Breast epithelium (tissue), 4 donors: ENCODE measurements around the gene CNDP1. TPM values are rescaled to one million over a fixed set of nuclear protein-coding genes. Genes with fewer than 3 reads are reported as not detected.

ENCODE experiments used
- DNase-seq, 2 donors: peaks; one replicate each; pipeline ENCODE4 v3.0.0-alpha.2; 2019; ENCODE audit warnings: low spot score in 2 of 2
- H3K27ac ChIP-seq, 2 donors: fragments of 200-600 bp; sonication (generic) in 1 of 2; one replicate each; pipeline ENCODE4 v1.5.1; 2016 to 2019; ENCODE audit warnings: mild to moderate bottlenecking in 1 of 2
- H3K27me3 ChIP-seq, 2 donors: fragments of 200-600 bp; sonication (generic) in 1 of 2; one replicate each; pipeline versions ENCODE4 v1.5.1 to v1.6.0; 2017 to 2019; ENCODE audit warnings: control low read depth in 1 of 2, mild to moderate bottlenecking in 1 of 2
- H3K36me3 ChIP-seq: fragments of 200-600 bp; one replicate; pipeline ENCODE4 v1.5.1; 2019
- H3K4me1 ChIP-seq, 2 donors: fragments of 200-600 bp; sonication (generic); one replicate each; pipeline ENCODE4 v1.5.1; 2016 to 2019; ENCODE audit warnings: control low read depth in 1 of 2
- H3K4me3 ChIP-seq, 3 donors: fragments of 200-600 bp; sonication (generic); 1 replicate in 2 of 3; 2 replicates in 1 of 3; pipeline ENCODE4 v1.5.1; 2016 to 2019; ENCODE audit warnings: mild to moderate bottlenecking in 3 of 3, moderate library complexity in 2 of 3
- H3K9me3 ChIP-seq, 2 donors: fragments of 200-600 bp; sonication (generic) in 1 of 2; one replicate each; pipeline ENCODE4 v1.5.1; 2016 to 2019; ENCODE audit warnings: control low read depth in 1 of 2
- CTCF ChIP-seq, 3 donors: fragments of 450-650 bp; IDR thresholded peaks; one replicate each; pipeline ENCODE4 v1.5.1; 2016 to 2017; ENCODE audit warnings: antibody characterized with exemption in 3 of 3, mild to moderate bottlenecking in 3 of 3, moderate library complexity in 3 of 3
- POLR2A ChIP-seq: fragments of 450-650 bp; IDR thresholded peaks from one replicate; pipeline ENCODE4 v1.6.1; 2016; ENCODE audit warnings: antibody characterized with exemption, mild to moderate bottlenecking, moderate library complexity
- POLR2AphosphoS5 ChIP-seq, 3 donors: sonication (generic); formaldehyde crosslinking; IDR thresholded peaks; one replicate each; pipeline ENCODE4 v1.6.1; 2017; ENCODE audit warnings: antibody characterized with exemption in 3 of 3
- intact Hi-C: fragments of 100-400 bp; cut with DNase I; formaldehyde crosslinking; loops from one replicate; pipeline ENCODE4 v1.15.1; 2023; ENCODE audit warnings: low total_unique reads
- total RNA-seq, 3 donors: library from RNA; depleted of rRNA; stranded (reverse); fragments of >200 nt; gene quantifications; one replicate each; pipeline ENCODE4 v1.1.0, GENCODE V29; 2016

The CNDP1 gene
- total RNA-seq, 3 donors from 2014 or later: 0.33 TPM; not detected in 2

- TF ChIP-seq POLR2AphosphoS5 (IDR thresholded peaks at IDR 0.05): no peak
- no peak for TF ChIP-seq POLR2A
- no peak for TF ChIP-seq CTCF (IDR thresholded peaks at IDR 0.05)
- Histone ChIP-seq H3K27me3 (no peaks in the 10 kb centered on the region), H3K4me3 (no peak overlapping the region), H3K4me1 (no peaks in the 10 kb centered on the region), H3K27ac (no peak overlapping the region), H3K36me3 (peaks cover 13% of the 10 kb centered on the region), H3K9me3 (no peaks in the 10 kb centered on the region)
- DNase-seq: no peak
- intact Hi-C loops: no loop called here
Observed at GRCh38 chr18:74516271-74517235, 17.7 kb upstream of the CNDP1 start.

- H3K27ac ChIP-seq: no peak overlapping the region
- no peak for DNase-seq
- peaks cover 13% of the 10 kb centered on the region for H3K36me3 ChIP-seq
- no peaks in the 10 kb centered on the region for H3K27me3 ChIP-seq
- TF ChIP-seq POLR2A (no peak), CTCF (IDR thresholded peaks at IDR 0.05) (no peak), POLR2AphosphoS5 (IDR thresholded peaks at IDR 0.05) (no peak)
- no peaks in the 10 kb centered on the region for H3K9me3 ChIP-seq
- no peaks in the 10 kb centered on the region for H3K4me1 ChIP-seq
- intact Hi-C loops: no loop called here
- H3K4me3 ChIP-seq: no peak overlapping the region
Observed at GRCh38 chr18:74517236-74517630, 17.1 kb upstream of the CNDP1 start.

GRCh38 chr18:74518456-74519295 lies 15.6 kb upstream of the CNDP1 start:
- Histone ChIP-seq H3K27me3 (no peaks in the 10 kb centered on the region), H3K27ac (no peak overlapping the region), H3K36me3 (peaks cover 7% of the 10 kb centered on the region), H3K9me3 (no peaks in the 10 kb centered on the region), H3K4me1 (no peaks in the 10 kb centered on the region), H3K4me3 (no peak overlapping the region)
- intact Hi-C loops: no loop called here
- TF ChIP-seq CTCF (IDR thresholded peaks at IDR 0.05) (no peak), POLR2AphosphoS5 (IDR thresholded peaks at IDR 0.05) (no peak), POLR2A (no peak)
- DNase-seq: no peak

- intact Hi-C loops: no loop called here
- H3K4me1 ChIP-seq: no peaks in the 10 kb centered on the region
- no peak overlapping the region for H3K27ac ChIP-seq
- peaks cover 6% of the 10 kb centered on the region for H3K36me3 ChIP-seq
- no peaks in the 10 kb centered on the region for H3K9me3 ChIP-seq
- H3K27me3 ChIP-seq: no peaks in the 10 kb centered on the region
- DNase-seq: no peak
- no peak overlapping the region for H3K4me3 ChIP-seq
- no peak for TF ChIP-seq POLR2A
Observed at GRCh38 chr18:74519320-74520095, 14.8 kb upstream of the CNDP1 start.

- intact Hi-C loops: no loop called here
- H3K36me3 ChIP-seq: peaks cover 6% of the 10 kb centered on the region
- no peak for TF ChIP-seq CTCF (IDR thresholded peaks at IDR 0.05)
- no peak for TF ChIP-seq POLR2A
- TF ChIP-seq POLR2AphosphoS5 (IDR thresholded peaks at IDR 0.05): no peak
- H3K4me1 ChIP-seq: no peaks in the 10 kb centered on the region
- H3K27me3 ChIP-seq: no peaks in the 10 kb centered on the region
- no peaks in the 10 kb centered on the region for H3K9me3 ChIP-seq
- no peak overlapping the region for H3K27ac ChIP-seq
- DNase-seq: no peak
- no peak overlapping the region for H3K4me3 ChIP-seq
Observed at GRCh38 chr18:74520096-74520833, 14.0 kb upstream of the CNDP1 start.
